BLaER1 (cell line): ENCODE measurements around the gene DYNC1LI2.

Source experiments
- H3K27ac ChIP-seq: shearing (Covaris generic); formaldehyde crosslinking; 2 replicates; pipeline ENCODE4 v1.8.1; 2022
- H3K27me3 ChIP-seq: shearing (Covaris generic); formaldehyde crosslinking; 2 replicates; pipeline ENCODE4 v1.8.1; 2022
- H3K36me3 ChIP-seq: shearing (Covaris generic); formaldehyde crosslinking; 2 replicates; pipeline ENCODE4 v1.8.1; 2022
- H3K4me1 ChIP-seq: shearing (Covaris generic); formaldehyde crosslinking; 2 replicates; pipeline ENCODE4 v1.8.1; 2022
- H3K4me2 ChIP-seq: shearing (Covaris generic); formaldehyde crosslinking; 2 replicates; pipeline ENCODE4 v1.8.1; 2022
- H3K4me3 ChIP-seq: shearing (Covaris generic); formaldehyde crosslinking; 2 replicates; pipeline ENCODE4 v1.8.1; 2022
- H3K9ac ChIP-seq: shearing (Covaris generic); formaldehyde crosslinking; 2 replicates; pipeline ENCODE4 v1.8.1; 2022
- H3K9me3 ChIP-seq: shearing (Covaris generic); formaldehyde crosslinking; 2 replicates; pipeline ENCODE4 v1.8.1; 2022
- H4K20me1 ChIP-seq: shearing (Covaris generic); formaldehyde crosslinking; 2 replicates; pipeline ENCODE4 v1.8.1; 2022
- Cebpa-rat ChIP-seq: shearing (Covaris generic); IDR thresholded peaks from 2 replicates; pipeline ENCODE4 v1.8.1; 2022

The DYNC1LI2 gene

GRCh38 chr16:66741169-66741900 lies 10.1 kb downstream of the DYNC1LI2 start:
- Histone ChIP-seq H3K27ac (no peak overlapping the region), H3K9ac (peak overlapping the region; percentile 16), H4K20me1 (peaks cover 100% of the 10 kb centered on the region), H3K4me3 (no peak overlapping the region), H3K4me1 (peaks cover 20% of the 10 kb centered on the region), H3K9me3 (no peaks in the 10 kb centered on the region), H3K4me2 (no peak overlapping the region; the same call in 1 of the 2 replicates), H3K36me3 (peaks cover 100% of the 10 kb centered on the region), H3K27me3 (no peaks in the 10 kb centered on the region)
- TF ChIP-seq Cebpa-rat = no peak

GRCh38 chr16:66740533-66740932 lies 10.9 kb downstream of the DYNC1LI2 start:
- H4K20me1 ChIP-seq = peaks cover 92% of the 10 kb centered on the region
- H3K9ac ChIP-seq = no peak overlapping the region
- no peak overlapping the region for H3K4me2 ChIP-seq
- H3K9me3 ChIP-seq = no peaks in the 10 kb centered on the region
- no peak overlapping the region for H3K4me3 ChIP-seq
- peaks cover 100% of the 10 kb centered on the region for H3K36me3 ChIP-seq
- peaks cover 16% of the 10 kb centered on the region for H3K4me1 ChIP-seq
- no peak for TF ChIP-seq Cebpa-rat
- H3K27ac ChIP-seq = no peak overlapping the region
- no peaks in the 10 kb centered on the region for H3K27me3 ChIP-seq

- Histone ChIP-seq H3K4me1 (peaks cover 16% of the 10 kb centered on the region), H3K9me3 (no peaks in the 10 kb centered on the region), H3K9ac (no peak overlapping the region), H3K4me3 (no peak overlapping the region), H3K4me2 (no peak overlapping the region), H4K20me1 (peaks cover 86% of the 10 kb centered on the region), H3K27ac (no peak overlapping the region), H3K36me3 (peaks cover 100% of the 10 kb centered on the region), H3K27me3 (no peaks in the 10 kb centered on the region)
- TF ChIP-seq Cebpa-rat = no peak
Observed at GRCh38 chr16:66740010-66740409, 11.4 kb downstream of the DYNC1LI2 start.

- Histone ChIP-seq H3K4me3 (no peak overlapping the region), H3K4me2 (no peak overlapping the region), H3K36me3 (peaks cover 100% of the 10 kb centered on the region), H3K27me3 (no peaks in the 10 kb centered on the region), H3K9me3 (no peaks in the 10 kb centered on the region), H3K4me1 (no peaks in the 10 kb centered on the region), H3K9ac (no peak overlapping the region), H4K20me1 (peaks cover 49% of the 10 kb centered on the region), H3K27ac (no peak overlapping the region)
- no peak for TF ChIP-seq Cebpa-rat
Observed at GRCh38 chr16:66735891-66736290, 15.5 kb downstream of the DYNC1LI2 start.

- H3K27ac ChIP-seq = no peak overlapping the region
- no peak for TF ChIP-seq Cebpa-rat
- H3K36me3 ChIP-seq = peaks cover 98% of the 10 kb centered on the region
Observed at GRCh38 chr16:66731101-66731500, 20.3 kb downstream of the DYNC1LI2 start.

GRCh38 chr16:66728804-66729203 lies 22.6 kb downstream of the DYNC1LI2 start:
- no peaks in the 10 kb centered on the region for H3K9me3 ChIP-seq
- no peak for TF ChIP-seq Cebpa-rat
- H3K27me3 ChIP-seq = no peaks in the 10 kb centered on the region
- H3K27ac ChIP-seq = no peak overlapping the region
- no peak overlapping the region for H3K4me2 ChIP-seq
- H3K4me3 ChIP-seq = no peak overlapping the region
- peaks cover 98% of the 10 kb centered on the region for H3K36me3 ChIP-seq
- H3K9ac ChIP-seq = no peak overlapping the region
- H3K4me1 ChIP-seq = peaks cover 10% of the 10 kb centered on the region
- H4K20me1 ChIP-seq = peaks cover 26% of the 10 kb centered on the region

More at GRCh38 chr16:66731101-66731500, 20.3 kb downstream of the DYNC1LI2 start:
- Histone ChIP-seq H3K4me3 (no peak overlapping the region), H3K4me2 (no peak overlapping the region), H3K4me1 (peaks cover 10% of the 10 kb centered on the region), H4K20me1 (peaks cover 26% of the 10 kb centered on the region), H3K9ac (no peak overlapping the region), H3K9me3 (no peaks in the 10 kb centered on the region), H3K27me3 (no peaks in the 10 kb centered on the region)

- Histone ChIP-seq H3K4me1 (peaks cover 10% of the 10 kb centered on the region), H3K36me3 (peaks cover 98% of the 10 kb centered on the region), H3K9me3 (no peaks in the 10 kb centered on the region), H3K4me3 (no peak overlapping the region), H3K9ac (no peak overlapping the region), H3K4me2 (no peak overlapping the region), H3K27ac (no peak overlapping the region), H4K20me1 (peaks cover 26% of the 10 kb centered on the region), H3K27me3 (no peaks in the 10 kb centered on the region)
- no peak for TF ChIP-seq Cebpa-rat
Observed at GRCh38 chr16:66728117-66728787, 23.2 kb downstream of the DYNC1LI2 start.

- H3K4me3 ChIP-seq = no peak overlapping the region
- H3K27me3 ChIP-seq = no peaks in the 10 kb centered on the region
- TF ChIP-seq Cebpa-rat = no peak
- no peak overlapping the region for H3K4me2 ChIP-seq
- H3K36me3 ChIP-seq = peaks cover 88% of the 10 kb centered on the region
- H4K20me1 ChIP-seq = no peaks in the 10 kb centered on the region
- no peaks in the 10 kb centered on the region for H3K4me1 ChIP-seq
- H3K27ac ChIP-seq = no peak overlapping the region
- no peak overlapping the region for H3K9ac ChIP-seq
- H3K9me3 ChIP-seq = no peaks in the 10 kb centered on the region
Observed at GRCh38 chr16:66720766-66721165, 30.6 kb downstream of the DYNC1LI2 start.

GRCh38 chr16:66719246-66719645 lies 32.2 kb downstream of the DYNC1LI2 start:
- H3K9ac ChIP-seq = no peak overlapping the region
- no peak overlapping the region for H3K27ac ChIP-seq
- H3K9me3 ChIP-seq = no peaks in the 10 kb centered on the region
- TF ChIP-seq Cebpa-rat = no peak
- no peaks in the 10 kb centered on the region for H3K27me3 ChIP-seq
- no peak overlapping the region for H3K4me2 ChIP-seq
- no peaks in the 10 kb centered on the region for H4K20me1 ChIP-seq
- H3K36me3 ChIP-seq = peaks cover 72% of the 10 kb centered on the region
- H3K4me1 ChIP-seq = peaks cover 10% of the 10 kb centered on the region
- no peak overlapping the region for H3K4me3 ChIP-seq

GRCh38 chr16:66717776-66718175 lies 33.6 kb downstream of the DYNC1LI2 start:
- no peaks in the 10 kb centered on the region for H4K20me1 ChIP-seq
- H3K36me3 ChIP-seq = peaks cover 58% of the 10 kb centered on the region
- no peak overlapping the region for H3K9ac ChIP-seq
- H3K9me3 ChIP-seq = no peaks in the 10 kb centered on the region
- H3K4me3 ChIP-seq = no peak overlapping the region
- no peaks in the 10 kb centered on the region for H3K27me3 ChIP-seq
- no peak for TF ChIP-seq Cebpa-rat
- no peak overlapping the region for H3K4me2 ChIP-seq
- H3K4me1 ChIP-seq = peaks cover 25% of the 10 kb centered on the region
- no peak overlapping the region for H3K27ac ChIP-seq
